SK-N-SH (cell line): Measurements from ENCODE around the gene ODAD3. TPM values are rescaled to one million over a fixed set of nuclear protein-coding genes. Genes with fewer than 3 reads are reported as not detected.

Experiments
- CTCF ChIA-PET: fragments of 300-600, 350-600 bp; formaldehyde crosslinking; extraction: SDS; loops from one replicate; lab custom pipeline; 2021; lab: Yijun Ruan, JAX
- POLR2A ChIA-PET: fragments of 350-600 bp; sonication (Branson Sonifier 250); formaldehyde crosslinking; extraction: SDS; loops from one replicate; lab custom pipeline; 2020; ENCODE audit warnings: antibody characterized with exemption, inconsistent platforms; lab: Yijun Ruan, JAX
- DNase-seq: peaks from one replicate; pipeline ENCODE4 v3.0.0; 2012
- H2AFZ ChIP-seq: fragments of 200-600 bp; sonication (generic); 2 replicates; pipeline ENCODE4 v1.8.1; 2016; ENCODE audit warnings: antibody characterized with exemption, mild to moderate bottlenecking, low read depth
- H3F3A ChIP-seq: fragments of 200-600 bp; sonication (generic); replicated peaks from 2 replicates; pipeline ENCODE3; 2016; ENCODE audit warnings: antibody characterized with exemption, mild to moderate bottlenecking; ENCODE audit not compliant: insufficient read depth
- H3K27ac ChIP-seq, 2 experiments: fragments of 200-500 bp in 1 of 2; fragments of 200-600 bp in 1 of 2; sonication (Bioruptor generic) in 1 of 2; sonication (generic), shearing (Covaris generic) in 1 of 2; 2 replicates each; pipeline versions ENCODE4 v1.5.1 to v1.6.1; 2014 to 2016; ENCODE audit warnings: low read depth in 2 of 2, inconsistent platforms in 1 of 2, low read length in 1 of 2, mild to moderate bottlenecking in 1 of 2, mixed read lengths in 1 of 2
- H3K27me3 ChIP-seq: fragments of 200-600 bp; sonication (generic), shearing (Covaris generic); 2 replicates; pipeline ENCODE4 v1.6.1; 2016; ENCODE audit warnings: mixed run types; ENCODE audit not compliant: insufficient read depth
- H3K36me3 ChIP-seq, 2 experiments: fragments of 200-500 bp in 1 of 2; fragments of 200-600 bp in 1 of 2; sonication (Bioruptor generic) in 1 of 2; sonication (generic) in 1 of 2; replicated peaks in 1 of 2; 2 replicates each; pipeline versions ENCODE3 to v1.5.1; 2014 to 2016; ENCODE audit warnings: low read length in 1 of 2, mild to moderate bottlenecking in 1 of 2; ENCODE audit not compliant: insufficient read depth in 2 of 2, control insufficient read depth in 1 of 2
- H3K4me1 ChIP-seq, 2 experiments: fragments of 200-500 bp in 1 of 2; fragments of 200-600 bp in 1 of 2; sonication (Bioruptor generic) in 1 of 2; sonication (generic), shearing (Covaris generic) in 1 of 2; 2 replicates each; pipeline versions ENCODE4 v1.5.1 to v1.6.1; 2014 to 2016; ENCODE audit warnings: low read depth in 1 of 2, low read length in 1 of 2, mixed run types in 1 of 2; ENCODE audit not compliant: insufficient read depth in 2 of 2, control insufficient read depth in 1 of 2
- H3K4me2 ChIP-seq: fragments of 200-600 bp; sonication (generic), shearing (Covaris generic); 2 replicates; pipeline ENCODE4 v1.6.1; 2017; ENCODE audit warnings: mixed run types
- H3K4me3 ChIP-seq, 2 experiments: fragments of 200-500 bp in 1 of 2; fragments of 200-600 bp in 1 of 2; sonication (Bioruptor generic) in 1 of 2; sonication (generic), shearing (Covaris generic) in 1 of 2; 2 replicates each; pipeline versions ENCODE4 v1.5.1 to v1.8.1; 2014 to 2016; ENCODE audit warnings: low read depth in 2 of 2, inconsistent platforms in 1 of 2, low read length in 1 of 2, mild to moderate bottlenecking in 1 of 2, mixed read lengths in 1 of 2, moderate library complexity in 1 of 2
- H3K79me2 ChIP-seq: fragments of 200-600 bp; sonication (generic); 2 replicates; pipeline ENCODE4 v1.8.1; 2017; ENCODE audit warnings: mild to moderate bottlenecking; ENCODE audit not compliant: insufficient read depth
- H3K9ac ChIP-seq: fragments of 200-600 bp; sonication (generic); 2 replicates; pipeline ENCODE4 v1.6.1; 2017; ENCODE audit warnings: mixed run types
- H3K9me2 ChIP-seq: fragments of 200-600 bp; sonication (generic); 2 replicates; pipeline ENCODE4 v1.6.1; 2017; ENCODE audit warnings: mixed run types
- H3K9me3 ChIP-seq: fragments of 200-600 bp; sonication (generic); 2 replicates; pipeline ENCODE4 v1.6.1; 2017; ENCODE audit warnings: mixed run types, mild to moderate bottlenecking, moderate library complexity
- H4K20me1 ChIP-seq: fragments of 200-600 bp; sonication (generic); 2 replicates; pipeline ENCODE4 v1.6.1; 2017; ENCODE audit warnings: mild to moderate bottlenecking, mixed run types; ENCODE audit not compliant: insufficient read depth
- CHD2 ChIP-seq: fragments of 150-350 bp; IDR thresholded peaks from 2 replicates; pipeline ENCODE4 v1.6.1; 2018; ENCODE audit warnings: low read length; ENCODE audit not compliant: partially characterized antibody
- ELF1 ChIP-seq: IDR thresholded peaks from 2 replicates; pipeline ENCODE4 v1.4.0; 2012
- EP300 ChIP-seq, 2 experiments: IDR thresholded peaks; 2 replicates each; pipeline versions ENCODE4 v1.4.0 to v1.6.1; 2012; ENCODE audit warnings: borderline replicate concordance in 1 of 2, low read depth in 1 of 2, low read length in 1 of 2
- FOXJ3 ChIP-seq: sonication (generic); formaldehyde crosslinking; IDR thresholded peaks from 2 replicates; pipeline ENCODE4 v1.5.1; 2020; ENCODE audit warnings: mild to moderate bottlenecking, missing genetic modification reagents
- GABPA ChIP-seq: IDR thresholded peaks from 2 replicates; pipeline ENCODE4 v1.4.0; 2012; ENCODE audit warnings: low read depth, mild to moderate bottlenecking
- GATA2 ChIP-seq: sonication (generic); formaldehyde crosslinking; IDR thresholded peaks from 2 replicates; pipeline ENCODE4 v1.5.0; 2020; ENCODE audit warnings: mild to moderate bottlenecking, missing genetic modification reagents
- JUND ChIP-seq: IDR thresholded peaks from 2 replicates; pipeline ENCODE4 v1.4.0; 2012
- NRF1 ChIP-seq: IDR thresholded peaks from 2 replicates; pipeline ENCODE4 v1.6.1; 2012; ENCODE audit warnings: low read depth, mild to moderate bottlenecking, low read length
- POLR2AphosphoS5 ChIP-seq: IDR thresholded peaks from 2 replicates; pipeline ENCODE4 v1.6.1; 2012; ENCODE audit warnings: low read depth, low read length
- RAD21 ChIP-seq: IDR thresholded peaks from 2 replicates; pipeline ENCODE4 v1.6.1; 2012; ENCODE audit warnings: mild to moderate bottlenecking, low read length
- RCOR1 ChIP-seq: fragments of 150-350 bp; IDR thresholded peaks from 2 replicates; pipeline ENCODE4 v1.6.1; 2017; ENCODE audit warnings: antibody characterized with exemption, low read length
- SIN3A ChIP-seq: IDR thresholded peaks from 2 replicates; pipeline ENCODE4 v1.6.1; 2012; ENCODE audit warnings: low read depth, mild to moderate bottlenecking, low read length, moderate library complexity, borderline replicate concordance
- SMC3 ChIP-seq: IDR thresholded peaks from 2 replicates; pipeline ENCODE4 v1.6.1; 2012; ENCODE audit warnings: low read depth, low read length, improper control_type of control experiment
- TAF1 ChIP-seq: IDR thresholded peaks from 2 replicates; pipeline ENCODE4 v1.6.1; 2012; ENCODE audit warnings: low read depth, mild to moderate bottlenecking, low read length, moderate library complexity, borderline replicate concordance
- TCF12 ChIP-seq: IDR thresholded peaks from 2 replicates; pipeline ENCODE4 v1.4.0; 2012
- WGBS: methylation state at CpG from one replicate; pipeline ENCODE4 v1.1.6; 2017; ENCODE audit warnings: low lambda C conversion rate; 5-methylcytosine and 5-hydroxymethylcytosine counted together
- polyA plus RNA-seq, 3 experiments: library from polyadenylated mRNA; depleted of rRNA; stranded (reverse); fragments of >200 nt; gene quantifications; 2 replicates each; pipeline ENCODE4 v1.2.3, GENCODE V29; 2012
- TF ChIP-seq, protein P1 (sequence below): IDR thresholded peaks from 2 replicates; pipeline ENCODE4 v1.4.0; 2012; ENCODE audit warnings: low read depth, borderline replicate concordance
- TF ChIP-seq, protein P2 (sequence below): IDR thresholded peaks from 2 replicates; pipeline ENCODE4 v1.6.1; 2012; ENCODE audit warnings: mild to moderate bottlenecking, low read depth, low read length, moderate library complexity
- TF ChIP-seq, protein P3 (sequence below): IDR thresholded peaks from 2 replicates; pipeline ENCODE4; 2012

Gene ODAD3
- polyA plus RNA-seq, 1 of the 3 experiments (the other 2 are of a cell fraction) = 4.2 TPM

DNA sequence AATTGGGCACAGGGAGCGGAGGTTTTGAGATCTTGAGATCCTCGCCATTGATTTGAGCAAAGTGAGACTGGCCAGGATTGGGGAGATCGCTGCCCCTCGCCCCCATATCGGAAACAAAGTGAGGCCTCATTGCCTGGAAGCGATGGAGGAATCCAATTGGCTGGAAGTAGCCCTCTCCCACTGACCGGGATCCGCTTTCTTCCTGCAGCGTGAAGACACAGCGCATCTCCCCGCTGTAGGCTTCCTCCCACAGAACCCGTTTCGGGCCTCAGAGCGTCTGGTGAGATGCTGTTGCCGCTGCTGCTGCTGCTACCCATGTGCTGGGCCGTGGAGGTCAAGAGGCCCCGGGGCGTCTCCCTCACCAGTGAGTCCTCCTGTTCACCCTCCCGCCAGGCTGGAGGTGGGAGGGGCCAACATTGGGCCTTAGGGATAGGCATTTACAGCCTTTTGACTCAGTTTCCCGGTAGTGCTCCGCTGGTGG is 952 bp upstream of the ODAD3 start:
- Histone ChIP-seq H3K27ac (peak overlapping the region; percentile 57 to 73), H3K36me3 (peaks cover 18 to 34% of the 10 kb centered on the region in 2 experiments), H2AFZ (peak overlapping the region; percentile 80; the same call in 1 of the 2 replicates), H3F3A (peaks cover 5% of the 10 kb centered on the region), H3K27me3 (no peaks in the 10 kb centered on the region), H3K9ac (peak overlapping the region; percentile 76), H3K4me2 (peak overlapping the region; percentile 99), H3K9me3 (no peaks in the 10 kb centered on the region), H4K20me1 (no peaks in the 10 kb centered on the region), H3K4me1 (peaks cover 5 to 12% of the 10 kb centered on the region in 2 experiments; a peak in 1 of 4 replicates), H3K79me2 (peaks cover 44% of the 10 kb centered on the region), H3K4me3 (peak overlapping the region; percentile 69 to 83), H3K9me2 (no peaks in the 10 kb centered on the region)
- no peak for TF ChIP-seq FOXJ3 (CRISPR knock-in tag)
- no peak for TF ChIP-seq CHD2
- no peak for TF ChIP-seq GATA2 (CRISPR knock-in tag)
- TF ChIP-seq GABPA = no peak
- TF ChIP-seq POLR2AphosphoS5 = no peak
- TF ChIP-seq JUND = no peak
- TF ChIP-seq, protein P1, sequence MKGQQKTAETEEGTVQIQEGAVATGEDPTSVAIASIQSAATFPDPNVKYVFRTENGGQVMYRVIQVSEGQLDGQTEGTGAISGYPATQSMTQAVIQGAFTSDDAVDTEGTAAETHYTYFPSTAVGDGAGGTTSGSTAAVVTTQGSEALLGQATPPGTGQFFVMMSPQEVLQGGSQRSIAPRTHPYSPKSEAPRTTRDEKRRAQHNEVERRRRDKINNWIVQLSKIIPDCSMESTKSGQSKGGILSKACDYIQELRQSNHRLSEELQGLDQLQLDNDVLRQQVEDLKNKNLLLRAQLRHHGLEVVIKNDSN = no peak
- TF ChIP-seq EP300 (IDR thresholded peaks at IDR 0.05; ENCODE audit: borderline replicate concordance in 1 of 2, low read depth in 1 of 2, low read length in 1 of 2) = no peak
- no peak for TF ChIP-seq NRF1
- no peak for TF ChIP-seq ELF1
- no peak for TF ChIP-seq RCOR1
- TF ChIP-seq RAD21 = no peak
- TF ChIP-seq TCF12 = no peak
- TF ChIP-seq, protein P2, sequence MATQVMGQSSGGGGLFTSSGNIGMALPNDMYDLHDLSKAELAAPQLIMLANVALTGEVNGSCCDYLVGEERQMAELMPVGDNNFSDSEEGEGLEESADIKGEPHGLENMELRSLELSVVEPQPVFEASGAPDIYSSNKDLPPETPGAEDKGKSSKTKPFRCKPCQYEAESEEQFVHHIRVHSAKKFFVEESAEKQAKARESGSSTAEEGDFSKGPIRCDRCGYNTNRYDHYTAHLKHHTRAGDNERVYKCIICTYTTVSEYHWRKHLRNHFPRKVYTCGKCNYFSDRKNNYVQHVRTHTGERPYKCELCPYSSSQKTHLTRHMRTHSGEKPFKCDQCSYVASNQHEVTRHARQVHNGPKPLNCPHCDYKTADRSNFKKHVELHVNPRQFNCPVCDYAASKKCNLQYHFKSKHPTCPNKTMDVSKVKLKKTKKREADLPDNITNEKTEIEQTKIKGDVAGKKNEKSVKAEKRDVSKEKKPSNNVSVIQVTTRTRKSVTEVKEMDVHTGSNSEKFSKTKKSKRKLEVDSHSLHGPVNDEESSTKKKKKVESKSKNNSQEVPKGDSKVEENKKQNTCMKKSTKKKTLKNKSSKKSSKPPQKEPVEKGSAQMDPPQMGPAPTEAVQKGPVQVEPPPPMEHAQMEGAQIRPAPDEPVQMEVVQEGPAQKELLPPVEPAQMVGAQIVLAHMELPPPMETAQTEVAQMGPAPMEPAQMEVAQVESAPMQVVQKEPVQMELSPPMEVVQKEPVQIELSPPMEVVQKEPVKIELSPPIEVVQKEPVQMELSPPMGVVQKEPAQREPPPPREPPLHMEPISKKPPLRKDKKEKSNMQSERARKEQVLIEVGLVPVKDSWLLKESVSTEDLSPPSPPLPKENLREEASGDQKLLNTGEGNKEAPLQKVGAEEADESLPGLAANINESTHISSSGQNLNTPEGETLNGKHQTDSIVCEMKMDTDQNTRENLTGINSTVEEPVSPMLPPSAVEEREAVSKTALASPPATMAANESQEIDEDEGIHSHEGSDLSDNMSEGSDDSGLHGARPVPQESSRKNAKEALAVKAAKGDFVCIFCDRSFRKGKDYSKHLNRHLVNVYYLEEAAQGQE = no peak
- no peak for TF ChIP-seq SMC3
- TF ChIP-seq, protein P3, sequence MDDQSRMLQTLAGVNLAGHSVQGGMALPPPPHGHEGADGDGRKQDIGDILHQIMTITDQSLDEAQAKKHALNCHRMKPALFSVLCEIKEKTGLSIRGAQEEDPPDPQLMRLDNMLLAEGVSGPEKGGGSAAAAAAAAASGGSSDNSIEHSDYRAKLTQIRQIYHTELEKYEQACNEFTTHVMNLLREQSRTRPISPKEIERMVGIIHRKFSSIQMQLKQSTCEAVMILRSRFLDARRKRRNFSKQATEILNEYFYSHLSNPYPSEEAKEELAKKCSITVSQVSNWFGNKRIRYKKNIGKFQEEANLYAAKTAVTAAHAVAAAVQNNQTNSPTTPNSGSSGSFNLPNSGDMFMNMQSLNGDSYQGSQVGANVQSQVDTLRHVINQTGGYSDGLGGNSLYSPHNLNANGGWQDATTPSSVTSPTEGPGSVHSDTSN = no peak
- TF ChIP-seq TAF1 = no peak
- no peak for TF ChIP-seq SIN3A
- POLR2A ChIA-PET = interaction anchor here (1.3 to 1.8 kb wide), 5 partner anchors 8 to 142 kb away, joined by 3 to 14 read pairs (median 7); partner anchors contain the start of genes EPOR, RGL3 and SWSAP1
- WGBS = 0% methylated on average over 3 of the region's 21 CpGs
- DNase-seq = peak; percentile 53
- CTCF ChIA-PET = interaction anchor here (0.6 to 3.5 kb wide), 22 partner anchors 8 to 169 kb away, joined by 3 to 54 read pairs (median 5); partner anchors contain the start of genes EPOR, RGL3 and SWSAP1
